AG08395 (cell line): Measurements from ENCODE around the gene TMEM121B.

Source experiments
- DNase-seq: peaks from one replicate; pipeline ENCODE4 v3.0.0; 2012; ENCODE audit warnings: mixed read lengths, low spot score

Gene TMEM121B

DNA sequence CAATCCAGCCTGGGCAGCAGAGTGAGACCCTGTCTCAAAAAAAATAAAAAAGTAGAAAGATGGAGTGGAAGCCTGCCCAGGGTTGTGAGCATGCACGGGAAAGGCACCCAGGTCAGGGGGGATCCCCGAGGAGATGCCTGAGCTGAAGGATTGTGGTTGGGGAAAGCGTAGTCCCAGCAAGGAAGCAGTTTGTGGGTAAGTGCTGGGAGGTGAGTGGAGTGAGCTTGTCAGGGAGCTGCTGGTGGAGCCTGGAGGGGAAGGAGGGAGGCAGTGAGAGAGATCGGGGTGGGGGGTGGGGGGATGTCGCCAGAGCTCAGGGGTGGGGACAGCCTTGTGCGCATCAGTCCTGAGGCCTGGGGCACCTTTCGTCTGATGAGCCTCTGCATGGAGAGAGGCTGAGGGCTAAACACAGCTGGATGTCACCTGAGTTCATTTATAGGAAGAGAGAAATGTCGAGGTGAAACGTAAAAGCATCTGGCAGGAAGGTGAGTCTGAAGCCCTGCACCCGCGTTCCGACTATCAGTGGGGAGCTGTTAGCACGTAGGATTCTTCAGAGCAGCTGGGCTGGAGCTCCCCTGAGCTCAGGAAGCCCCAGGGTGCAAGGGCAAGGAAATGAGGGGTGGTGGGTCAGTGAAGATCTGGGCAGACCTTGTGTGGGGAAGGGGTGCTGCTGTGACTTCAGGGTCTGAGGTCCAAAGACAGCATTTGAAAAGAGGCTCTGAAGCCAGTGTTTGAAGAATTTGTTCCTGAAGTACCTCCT is 10.2 kb downstream of the TMEM121B start:
- no peak for DNase-seq

DNA sequence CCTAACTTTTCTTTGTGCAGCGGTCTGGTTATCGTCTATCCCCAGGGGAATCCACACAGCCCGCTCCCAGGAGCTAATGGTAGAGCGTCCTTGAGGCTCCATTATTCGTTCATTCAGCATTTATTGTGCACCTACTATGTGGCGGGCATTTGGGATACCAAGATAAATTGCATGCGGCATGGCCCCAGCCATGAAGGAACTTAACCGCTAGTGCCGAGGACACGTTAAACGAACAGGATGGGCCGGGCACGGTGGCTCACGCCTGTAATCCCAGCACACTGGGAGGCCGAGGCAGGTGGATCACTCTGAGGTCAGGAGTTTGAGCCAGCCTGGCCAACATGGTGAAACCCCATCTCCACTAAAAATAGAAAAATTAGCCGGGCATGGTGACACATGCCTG is 11.2 kb downstream of the TMEM121B start:
- no peak for DNase-seq

DNA sequence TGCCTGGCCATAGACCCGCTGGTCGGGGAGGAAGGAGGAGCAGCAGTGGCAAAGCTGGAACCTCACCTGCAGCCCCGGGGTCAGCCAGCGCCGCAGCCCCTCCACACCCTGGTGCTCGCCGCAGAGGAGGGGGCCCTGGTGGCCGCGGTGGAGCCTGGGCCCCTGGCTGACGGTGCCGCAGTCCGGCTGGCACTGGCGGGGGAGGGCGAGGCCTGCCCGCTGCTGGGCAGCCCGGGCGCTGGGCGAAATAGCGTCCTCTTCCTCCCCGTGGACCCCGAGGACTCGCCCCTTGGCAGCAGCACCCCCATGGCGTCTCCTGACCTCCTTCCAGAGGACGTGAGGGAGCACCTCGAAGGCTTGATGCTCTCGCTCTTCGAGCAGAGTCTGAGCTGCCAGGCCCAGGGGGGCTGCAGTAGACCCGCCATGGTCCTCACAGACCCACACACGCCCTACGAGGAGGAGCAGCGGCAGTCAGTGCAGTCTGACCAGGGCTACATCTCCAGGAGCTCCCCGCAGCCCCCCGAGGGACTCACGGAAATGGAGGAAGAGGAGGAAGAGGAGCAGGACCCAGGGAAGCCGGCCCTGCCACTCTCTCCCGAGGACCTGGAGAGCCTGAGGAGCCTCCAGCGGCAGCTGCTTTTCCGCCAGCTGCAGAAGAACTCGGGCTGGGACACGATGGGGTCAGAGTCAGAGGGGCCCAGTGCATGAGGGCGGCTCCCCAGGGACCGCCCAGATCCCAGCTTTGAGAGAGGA is 11.9 kb downstream of the TMEM121B start:
- DNase-seq = no peak

DNA sequence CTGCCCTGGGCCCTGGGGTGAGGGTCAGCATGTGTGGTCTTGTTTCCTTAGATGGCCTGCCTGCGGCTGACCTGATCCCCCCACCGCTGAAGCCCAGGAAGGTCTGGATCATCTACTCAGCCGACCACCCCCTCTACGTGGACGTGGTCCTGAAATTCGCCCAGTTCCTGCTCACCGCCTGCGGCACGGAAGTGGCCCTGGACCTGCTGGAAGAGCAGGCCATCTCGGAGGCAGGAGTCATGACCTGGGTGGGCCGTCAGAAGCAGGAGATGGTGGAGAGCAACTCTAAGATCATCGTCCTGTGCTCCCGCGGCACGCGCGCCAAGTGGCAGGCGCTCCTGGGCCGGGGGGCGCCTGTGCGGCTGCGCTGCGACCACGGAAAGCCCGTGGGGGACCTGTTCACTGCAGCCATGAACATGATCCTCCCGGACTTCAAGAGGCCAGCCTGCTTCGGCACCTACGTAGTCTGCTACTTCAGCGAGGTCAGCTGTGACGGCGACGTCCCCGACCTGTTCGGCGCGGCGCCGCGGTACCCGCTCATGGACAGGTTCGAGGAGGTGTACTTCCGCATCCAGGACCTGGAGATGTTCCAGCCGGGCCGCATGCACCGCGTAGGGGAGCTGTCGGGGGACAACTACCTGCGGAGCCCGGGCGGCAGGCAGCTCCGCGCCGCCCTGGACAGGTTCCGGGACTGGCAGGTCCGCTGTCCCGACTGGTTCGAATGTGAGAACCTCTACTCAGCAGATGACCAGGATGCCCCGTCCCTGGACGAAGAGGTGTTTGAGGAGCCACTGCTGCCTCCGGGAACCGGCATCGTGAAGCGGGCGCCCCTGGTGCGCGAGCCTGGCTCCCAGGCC is 12.7 kb downstream of the TMEM121B start:
- no peak for DNase-seq

DNA sequence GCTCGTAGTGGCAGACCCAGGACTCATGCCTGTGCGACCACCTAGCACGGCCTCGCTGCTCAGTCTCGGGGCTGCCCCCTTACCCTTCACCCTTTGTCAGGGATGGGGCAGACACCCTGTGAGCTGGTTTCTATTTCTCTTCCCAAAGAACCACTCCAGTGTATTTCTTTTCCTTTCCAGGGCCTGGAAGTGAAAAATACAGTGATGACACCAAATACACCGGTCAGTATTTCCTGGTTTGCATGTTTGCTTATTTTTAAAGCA is 13.7 kb downstream of the TMEM121B start:
- no peak for DNase-seq

DNA sequence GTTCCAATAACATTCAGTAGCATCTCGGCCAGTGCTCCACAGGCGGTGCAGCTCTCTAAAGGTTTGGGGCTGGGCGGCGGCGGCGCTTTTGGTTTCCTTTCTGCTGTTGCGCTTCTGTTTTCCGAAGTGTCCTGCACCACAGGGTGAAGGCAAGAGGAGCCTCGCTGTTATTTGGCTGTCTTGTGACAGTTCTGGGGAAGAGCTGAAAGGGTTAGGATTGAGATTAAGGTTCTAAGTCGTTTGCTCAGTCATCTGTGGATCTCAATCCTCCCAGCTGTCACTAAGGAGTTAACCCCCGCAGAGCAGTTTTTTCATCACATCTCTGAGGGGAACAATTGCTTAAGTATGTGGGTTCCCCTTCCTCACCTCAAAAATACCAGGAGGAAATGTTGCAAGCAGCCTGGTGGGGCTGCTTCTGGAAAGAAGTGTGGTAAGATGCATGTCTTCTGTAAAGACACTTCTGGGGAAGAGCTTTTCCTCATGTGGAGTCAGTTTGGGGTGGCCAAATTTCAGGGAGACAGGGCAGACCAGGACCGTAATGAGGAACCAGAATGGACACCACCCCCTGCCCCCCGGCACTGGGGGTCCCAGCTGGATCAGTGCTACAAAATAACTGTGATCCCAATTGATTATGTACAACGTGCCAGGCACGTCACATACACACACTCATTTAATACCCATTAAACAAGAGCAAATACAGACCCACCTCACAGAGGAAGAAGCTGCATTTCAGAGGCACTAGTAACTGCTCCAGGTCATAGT is 14.2 kb downstream of the TMEM121B start:
- DNase-seq = no peak

DNA sequence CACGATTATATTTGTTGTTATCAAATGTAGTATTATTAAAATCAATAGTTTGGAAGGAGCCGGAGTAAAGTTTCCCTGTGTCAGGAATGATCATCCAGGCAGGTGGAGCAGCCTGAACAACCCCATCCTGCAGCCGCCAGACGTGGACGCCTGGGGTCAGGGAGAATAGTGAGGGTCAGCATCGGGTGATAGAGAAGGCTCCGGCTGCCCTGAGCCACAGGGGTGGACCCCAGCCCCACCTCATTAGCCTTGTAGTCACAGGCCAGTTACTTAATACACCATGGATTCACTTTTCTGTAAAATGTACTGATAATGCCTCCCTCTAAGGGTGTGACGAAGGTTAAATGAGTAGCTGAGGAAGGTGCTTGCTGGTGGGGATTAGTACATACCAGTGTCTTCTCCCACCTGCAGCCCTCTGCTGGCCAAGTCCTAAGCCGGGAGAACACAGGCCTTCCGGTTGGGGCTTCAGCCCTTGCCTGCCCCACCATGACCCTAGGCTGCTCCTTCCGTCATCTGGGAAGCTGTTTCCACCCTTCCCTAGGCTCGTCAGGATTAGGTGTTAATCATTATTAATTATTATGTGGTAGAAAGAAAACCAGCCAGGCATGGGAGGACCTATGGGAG is 14.9 kb downstream of the TMEM121B start:
- no peak for DNase-seq

DNA sequence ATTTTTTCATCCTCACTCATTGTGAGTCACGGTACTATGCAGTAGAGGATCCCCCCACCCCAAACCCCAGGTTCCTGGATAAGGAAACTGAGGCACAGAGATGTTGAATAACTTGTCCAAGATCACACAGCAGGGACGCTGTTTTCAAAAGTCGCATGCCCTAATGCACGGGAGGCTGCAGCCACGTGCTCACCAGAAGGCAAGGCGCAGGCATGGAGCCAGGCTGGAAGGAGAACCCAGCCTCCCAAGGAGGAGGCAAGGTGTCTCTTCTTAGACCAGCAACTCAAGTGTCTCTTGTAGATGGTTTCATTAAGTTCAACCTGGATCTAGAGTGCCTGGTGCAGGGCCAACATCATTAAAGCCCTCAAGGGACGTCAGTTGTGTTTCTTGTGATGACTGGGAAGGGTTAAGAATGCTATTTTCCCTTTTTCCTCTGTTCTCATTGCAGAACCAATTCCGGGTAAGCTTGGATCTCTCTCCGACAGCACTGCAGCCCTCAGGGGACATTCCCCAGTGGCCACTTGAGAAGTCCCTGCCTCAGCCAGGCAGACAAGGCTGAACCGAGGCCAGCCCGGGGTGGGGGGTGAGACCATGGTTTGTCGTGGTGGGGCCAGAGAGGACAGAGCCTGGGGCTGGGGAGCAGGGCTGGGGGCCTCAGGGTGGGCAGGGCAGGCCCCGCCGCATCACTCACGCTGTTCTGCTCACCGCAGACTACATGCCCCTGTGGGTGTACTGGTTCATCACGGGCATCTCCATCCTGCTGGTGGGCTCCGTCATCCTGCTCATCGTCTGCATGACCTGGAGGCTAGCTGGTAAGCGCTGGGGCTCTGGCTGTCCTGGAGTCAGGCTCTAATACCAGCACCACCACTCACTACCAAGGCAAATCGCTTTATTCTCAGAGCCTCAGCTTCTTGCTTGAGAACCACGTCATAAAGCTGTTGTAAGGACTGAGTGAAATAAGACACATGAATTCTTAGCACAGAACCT is 15.7 kb downstream of the TMEM121B start:
- DNase-seq = no peak

DNA sequence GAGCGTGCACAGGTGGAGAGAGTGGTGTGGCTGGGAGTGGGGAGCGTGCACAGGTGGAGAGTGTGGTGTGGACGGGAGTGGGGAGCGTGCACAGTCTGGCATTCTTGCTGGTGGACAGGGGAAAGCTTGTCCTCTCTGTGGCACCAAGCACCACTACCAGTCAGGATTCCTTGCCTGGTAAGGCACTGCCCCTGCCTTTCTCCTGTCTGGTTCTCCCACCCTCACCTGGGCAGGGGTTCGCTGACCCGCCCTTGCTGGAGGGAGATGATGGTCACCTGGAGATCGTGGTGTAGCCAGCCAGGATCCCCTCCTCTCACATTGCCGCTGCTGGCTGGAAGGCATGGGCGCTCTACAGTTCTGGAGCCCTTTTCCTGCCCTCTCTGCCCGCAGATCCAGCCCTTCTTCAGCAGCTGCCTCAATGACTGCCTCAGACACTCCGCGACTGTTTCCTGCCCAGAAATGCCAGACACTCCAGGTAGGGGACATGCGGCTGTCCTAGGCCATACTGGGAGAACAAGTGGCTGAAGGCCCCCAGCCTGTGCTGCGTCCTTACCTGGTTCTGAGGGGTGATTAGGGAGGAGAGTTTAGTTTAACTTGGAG is 16.7 kb downstream of the TMEM121B start:
- DNase-seq = no peak

DNA sequence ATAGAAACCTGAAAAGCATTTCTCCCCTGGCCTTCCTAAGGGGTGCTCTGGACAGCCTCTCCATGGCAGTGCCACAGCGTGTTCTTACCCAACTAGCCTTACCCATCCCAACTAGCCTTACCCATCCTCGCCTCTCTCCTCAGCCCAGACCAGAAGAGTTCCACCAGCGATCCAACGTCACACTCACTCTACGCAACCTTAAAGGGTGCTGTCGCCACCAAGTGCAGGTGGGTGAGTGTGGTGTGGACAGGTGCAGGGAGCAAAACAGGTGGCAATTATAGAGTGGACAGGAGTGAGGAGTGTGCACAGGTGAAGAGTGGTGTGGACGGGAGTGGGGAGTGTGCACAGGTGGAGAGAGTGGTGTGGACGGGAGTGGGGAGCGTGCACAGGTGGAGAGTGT is 17.8 kb downstream of the TMEM121B start:
- no peak for DNase-seq

DNA sequence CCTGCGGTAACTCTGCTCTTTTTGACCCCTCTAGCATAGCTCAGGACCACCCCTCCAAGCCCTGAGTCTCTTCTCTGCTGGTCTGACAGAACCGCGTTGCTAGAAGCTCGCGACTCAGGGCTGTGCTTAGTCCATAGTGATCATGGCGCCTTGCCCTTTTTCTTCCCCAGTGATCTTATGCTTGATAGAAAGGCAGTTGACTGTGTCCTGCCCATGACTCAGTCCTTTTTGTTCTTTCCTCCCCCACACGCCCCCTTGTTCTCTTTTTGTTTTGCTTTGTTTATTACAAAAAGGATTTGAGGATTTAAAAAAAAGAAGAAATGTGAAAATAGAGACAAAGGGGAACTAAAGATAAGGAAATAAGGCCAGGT is 18.9 kb downstream of the TMEM121B start:
- no peak for DNase-seq

DNA sequence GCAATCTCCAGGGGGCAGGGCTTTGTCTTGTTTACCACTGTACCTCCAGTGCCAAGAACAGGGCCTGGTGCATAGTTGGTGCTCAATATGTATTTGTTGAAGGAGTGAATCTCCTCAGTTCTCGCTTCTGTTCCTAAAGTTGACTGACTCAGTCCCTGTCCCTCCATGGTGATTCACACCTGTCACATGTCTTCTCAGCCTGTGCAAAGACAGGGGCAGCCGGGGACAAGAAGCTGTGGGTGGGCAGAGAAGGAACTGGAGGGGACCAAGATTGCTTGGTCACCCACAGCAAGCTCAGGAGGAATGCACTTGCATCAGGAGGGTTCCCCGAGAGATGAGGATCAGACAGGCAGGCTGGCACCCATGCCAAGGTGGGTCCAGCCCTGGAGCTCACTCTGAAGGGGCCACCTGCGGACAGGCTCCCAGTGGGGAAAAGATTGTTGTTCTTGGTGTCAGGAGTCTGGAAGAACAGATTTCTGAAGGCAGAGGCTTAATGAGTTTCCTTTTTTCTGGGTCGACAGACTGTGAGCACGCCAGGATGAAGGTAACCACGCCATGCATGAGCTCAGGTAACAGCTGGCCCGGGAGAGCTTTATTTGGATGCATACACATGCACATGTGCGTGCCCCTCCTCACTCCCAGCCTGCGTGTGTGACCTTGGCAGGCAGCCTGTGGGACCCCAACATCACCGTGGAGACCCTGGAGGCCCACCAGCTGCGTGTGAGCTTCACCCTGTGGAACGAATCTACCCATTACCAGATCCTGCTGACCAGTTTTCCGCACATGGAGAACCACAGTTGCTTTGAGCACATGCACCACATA is 19.5 kb downstream of the TMEM121B start:
- no peak for DNase-seq

DNA sequence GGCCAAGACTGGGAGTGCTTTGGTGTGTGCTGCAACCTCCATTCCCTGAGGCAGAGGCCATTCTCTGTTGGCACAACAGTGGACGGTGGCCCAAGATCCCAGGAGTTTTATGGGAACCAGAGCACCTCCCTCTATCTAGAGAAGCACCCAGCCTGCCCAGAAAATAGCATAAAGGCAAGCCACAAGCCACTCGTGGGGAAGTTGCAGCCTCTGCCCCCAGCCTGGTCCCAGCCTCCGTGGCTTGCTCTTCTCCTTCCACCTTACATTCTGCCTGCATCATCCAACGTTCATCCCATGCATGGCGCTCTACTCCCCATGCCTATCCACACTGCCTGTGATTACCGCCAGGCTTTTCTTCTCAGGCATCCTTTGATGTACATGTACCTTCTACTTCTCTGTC is 20.5 kb downstream of the TMEM121B start:
- no peak for DNase-seq

DNA sequence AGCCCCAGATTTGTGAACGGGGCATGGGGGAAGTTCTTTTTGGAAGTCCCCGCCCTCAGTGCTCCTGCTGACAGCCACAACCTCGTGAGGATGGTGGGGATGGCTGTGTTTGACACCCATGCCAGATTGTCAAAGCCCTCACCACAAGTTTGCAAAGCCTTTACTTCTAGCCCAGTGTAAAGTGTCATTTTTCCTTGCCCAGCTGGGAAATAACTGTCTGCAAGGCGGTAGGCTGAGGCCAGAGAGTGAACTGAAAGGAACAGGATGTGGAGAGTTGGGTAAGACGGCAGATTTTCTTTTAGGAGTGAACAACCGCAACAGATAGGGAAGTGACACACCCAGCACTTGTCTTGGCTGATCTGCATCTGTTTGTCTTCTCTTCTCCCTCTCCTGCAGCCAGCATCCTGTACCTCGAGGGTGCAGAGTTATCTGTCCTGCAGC is 22.8 kb downstream of the TMEM121B start:
- no peak for DNase-seq

DNA sequence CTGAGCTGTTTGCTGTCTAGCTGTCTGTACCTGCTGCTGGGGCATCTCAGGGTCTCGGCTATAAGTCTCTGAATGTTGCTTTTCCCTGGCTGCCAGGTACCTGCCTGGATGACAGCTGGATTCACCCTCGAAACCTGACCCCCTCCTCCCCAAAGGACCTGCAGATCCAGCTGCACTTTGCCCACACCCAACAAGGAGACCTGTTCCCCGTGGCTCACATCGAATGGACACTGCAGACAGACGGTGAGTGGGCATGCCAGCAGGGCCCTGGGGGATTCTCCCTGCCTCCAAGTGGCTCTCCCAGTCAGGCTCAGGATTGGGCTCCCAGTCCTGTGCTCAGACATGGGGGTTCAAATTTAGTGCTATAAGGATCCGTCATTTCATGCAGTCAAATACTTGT is 23.5 kb downstream of the TMEM121B start:
- no peak for DNase-seq

DNA sequence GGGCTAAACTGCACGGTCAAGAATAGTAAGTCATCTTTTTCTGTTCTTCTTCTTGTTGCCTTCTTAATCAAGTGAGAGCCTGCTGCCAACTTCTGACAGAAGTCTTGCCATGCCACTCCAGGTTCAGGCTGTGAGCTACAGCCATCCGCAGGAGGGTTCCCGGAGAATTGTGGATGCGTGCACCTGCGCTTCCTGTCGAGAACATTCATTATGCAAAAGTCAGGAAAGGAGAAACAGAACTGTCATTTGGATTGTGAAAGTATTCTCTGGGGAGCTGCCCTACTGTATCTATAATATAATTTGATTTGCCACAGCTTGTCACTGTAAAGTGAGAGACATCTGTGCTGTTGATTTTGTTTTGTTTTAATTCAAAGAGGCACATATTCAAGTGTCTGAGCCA is 24.1 kb downstream of the TMEM121B start:
- DNase-seq = no peak

DNA sequence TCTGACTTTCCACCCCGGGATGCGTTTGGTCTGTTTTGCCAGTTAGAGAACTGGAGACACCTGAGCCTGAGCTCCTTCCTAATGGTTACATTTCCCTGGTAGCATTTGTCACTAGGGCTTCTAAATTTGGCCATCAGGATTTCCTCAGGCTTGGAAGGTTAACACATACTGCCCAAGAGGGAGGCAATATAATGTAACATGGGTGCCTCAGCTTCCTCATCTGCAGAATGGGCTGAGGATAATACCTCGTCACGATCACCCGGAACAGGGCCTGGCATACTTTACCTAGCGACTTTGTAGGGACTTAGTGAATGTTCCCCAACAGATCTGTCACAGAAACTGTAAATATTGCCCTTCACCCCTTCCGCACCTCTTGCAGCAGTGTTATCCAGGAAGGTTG is 25.1 kb downstream of the TMEM121B start:
- no peak for DNase-seq

DNA sequence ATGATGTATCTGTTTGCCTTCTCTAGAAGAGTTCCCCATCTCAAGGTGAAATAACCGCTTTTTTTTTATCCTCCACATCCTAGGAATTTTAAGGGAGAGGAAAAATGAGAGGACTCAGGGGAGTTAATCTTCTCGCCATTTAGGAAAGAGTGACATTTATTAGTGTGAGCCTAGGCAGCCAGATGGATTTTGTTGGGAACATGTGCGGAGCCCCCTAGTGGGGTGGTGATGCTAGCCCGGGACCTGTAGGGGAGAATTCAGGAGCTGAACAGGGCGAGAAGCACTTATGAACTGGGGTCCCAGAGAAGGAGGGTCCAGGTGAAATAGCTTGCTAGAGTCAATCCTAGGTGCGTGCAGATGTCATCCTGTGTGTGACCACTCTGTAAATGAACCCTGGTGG is 25.6 kb downstream of the TMEM121B start:
- DNase-seq = no peak

DNA sequence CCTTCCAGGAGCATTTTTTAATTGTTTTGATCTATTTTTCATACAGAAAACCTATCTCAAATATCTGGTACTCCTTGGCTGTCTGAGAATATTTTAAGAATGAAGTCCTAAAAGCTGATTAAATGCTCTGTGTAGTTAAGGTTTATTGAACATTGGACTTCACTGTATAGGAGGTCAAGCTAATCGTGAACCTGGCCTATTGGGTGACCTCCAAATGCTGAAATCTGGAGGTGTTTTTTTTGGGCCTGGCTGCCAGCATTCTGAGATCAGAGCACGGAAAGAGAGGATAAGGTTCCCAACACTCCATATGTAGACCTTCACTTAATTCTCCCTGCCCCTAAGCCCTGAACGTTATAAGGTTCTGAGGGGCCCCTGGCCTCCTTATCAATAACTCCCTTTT is 28.1 kb downstream of the TMEM121B start:
- no peak for DNase-seq
